ENCODE measurements around the gene ATP2C1.

Gene ATP2C1

DNA sequence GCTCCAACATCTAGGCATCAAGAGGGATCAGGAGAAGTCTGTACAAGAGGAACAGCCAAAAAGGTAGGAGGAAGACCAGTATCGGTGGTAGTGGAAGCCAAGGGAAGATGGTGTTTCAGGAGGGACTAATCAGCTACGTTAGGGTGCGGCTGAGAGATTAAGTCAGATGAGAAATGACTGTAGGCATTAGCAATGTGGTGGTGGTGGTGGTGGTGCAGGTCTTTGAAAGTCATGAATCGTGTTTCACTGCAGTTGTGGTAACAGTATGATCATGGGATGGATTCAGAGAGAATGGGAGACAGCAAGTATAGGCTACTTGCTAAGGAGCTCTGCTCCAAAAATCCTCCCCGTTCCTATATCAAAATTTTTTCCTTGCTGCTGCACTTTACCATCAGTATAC lies 97.2 kb downstream of the ATP2C1 start:
- Mint-ChIP-seq H3K27me3 (no peaks in the 10 kb centered on the region), H3K36me3 (ENCODE audit: insufficient read depth) (peaks cover 20% of the 10 kb centered on the region), H3K4me1 (ENCODE audit: low read depth in 2 of 2) (no peaks in the 10 kb centered on the region), H3K27ac (no peak overlapping the region), H3K9me3 (no peaks in the 10 kb centered on the region), H3K4me3 (no peak overlapping the region)
- no peak for DNase-seq
- no peak for ATAC-seq (replicated peaks)

DNA sequence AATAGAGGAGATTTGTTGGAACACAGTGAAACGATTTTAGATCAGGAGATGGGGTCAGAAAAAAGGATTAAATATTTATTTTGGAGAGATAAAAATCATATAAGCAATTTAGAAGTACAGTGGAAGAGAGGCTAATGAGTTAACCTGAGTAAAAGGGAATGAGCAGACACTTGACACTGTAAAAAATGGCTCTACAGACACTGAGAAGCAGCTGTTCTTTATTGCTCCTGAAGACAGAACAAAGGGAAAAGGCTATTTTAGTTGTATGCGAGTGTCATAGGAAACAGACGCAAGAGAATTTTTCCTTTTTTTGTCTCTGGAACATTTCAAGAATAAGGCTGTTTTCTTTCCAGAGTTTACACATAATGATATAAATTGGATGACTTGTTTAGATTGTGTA lies 98.5 kb downstream of the ATP2C1 start:
- peaks cover 26% of the 10 kb centered on the region for H3K36me3 Mint-ChIP-seq (ENCODE audit: insufficient read depth)
- no peak overlapping the region for H3K4me3 Mint-ChIP-seq
- no peak for DNase-seq
- no peaks in the 10 kb centered on the region for H3K9me3 Mint-ChIP-seq
- H3K4me1 Mint-ChIP-seq (ENCODE audit: low read depth in 2 of 2) = no peaks in the 10 kb centered on the region
- H3K27ac Mint-ChIP-seq = no peak overlapping the region
- H3K27me3 Mint-ChIP-seq = no peaks in the 10 kb centered on the region
- no peak for ATAC-seq (replicated peaks)

GRCh38 chr3:130997289-130997688 lies 103.4 kb downstream of the ATP2C1 start:
- Mint-ChIP-seq H3K27me3 (no peaks in the 10 kb centered on the region), H3K27ac (no peak overlapping the region), H3K36me3 (ENCODE audit: insufficient read depth) (peaks cover 37% of the 10 kb centered on the region), H3K9me3 (no peaks in the 10 kb centered on the region), H3K4me3 (no peak overlapping the region), H3K4me1 (ENCODE audit: low read depth in 2 of 2) (peaks cover 0 to 3% of the 10 kb centered on the region in 2 donors)
- ATAC-seq (replicated peaks) (no peak), DNase-seq (no peak)

DNA sequence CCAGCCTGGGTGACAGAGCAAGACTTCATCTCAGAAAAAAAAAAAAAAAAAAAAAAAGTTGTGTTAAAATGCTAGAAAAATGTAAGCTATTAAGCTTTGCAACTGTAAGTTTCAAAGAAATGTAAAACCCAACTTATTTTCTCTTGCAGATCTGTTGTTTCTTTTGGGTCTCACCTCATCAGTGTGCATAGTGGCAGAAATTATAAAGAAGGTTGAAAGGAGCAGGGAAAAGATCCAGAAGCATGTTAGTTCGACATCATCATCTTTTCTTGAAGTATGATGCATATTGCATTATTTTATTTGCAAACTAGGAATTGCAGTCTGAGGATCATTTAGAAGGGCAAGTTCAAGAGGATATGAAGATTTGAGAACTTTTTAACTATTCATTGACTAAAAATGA lies 107.2 kb downstream of the ATP2C1 start:
- no peaks in the 10 kb centered on the region for H3K27me3 Mint-ChIP-seq
- H3K9me3 Mint-ChIP-seq = no peaks in the 10 kb centered on the region
- DNase-seq = no peak
- H3K4me3 Mint-ChIP-seq = no peak overlapping the region
- ATAC-seq (replicated peaks) = no peak
- H3K27ac Mint-ChIP-seq = peak overlapping the region; percentile 29 to 54
- H3K36me3 Mint-ChIP-seq (ENCODE audit: insufficient read depth) = peaks cover 36% of the 10 kb centered on the region
- peaks cover 6 to 16% of the 10 kb centered on the region in 2 donors for H3K4me1 Mint-ChIP-seq (ENCODE audit: low read depth in 2 of 2)

DNA sequence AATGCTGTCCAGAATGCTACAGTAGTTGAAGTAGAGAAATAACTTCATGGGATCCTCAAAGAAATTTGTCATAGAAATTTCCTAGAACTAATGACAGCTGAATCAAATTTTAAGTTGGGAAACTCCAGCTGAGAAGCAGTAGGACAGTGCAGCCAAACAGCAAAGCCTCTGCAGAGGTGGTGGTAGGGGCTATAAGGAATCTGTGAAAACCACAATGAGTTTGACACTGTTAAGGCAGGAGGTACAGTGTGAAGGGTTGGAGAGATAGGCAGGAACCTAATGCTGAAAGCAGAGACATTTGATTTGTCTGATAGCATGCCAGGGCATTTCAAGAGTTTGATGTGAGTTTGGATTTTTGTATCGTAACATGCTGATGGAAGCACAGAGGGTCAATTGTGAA lies 110.7 kb downstream of the ATP2C1 start:
- Mint-ChIP-seq H3K27ac (peak overlapping the region in 1 of 2 donors; percentile 56), H3K36me3 (ENCODE audit: insufficient read depth) (peaks cover 29% of the 10 kb centered on the region), H3K9me3 (no peaks in the 10 kb centered on the region), H3K4me1 (ENCODE audit: low read depth in 2 of 2) (peaks cover 6 to 16% of the 10 kb centered on the region in 2 donors), H3K4me3 (no peak overlapping the region), H3K27me3 (no peaks in the 10 kb centered on the region)
- DNase-seq (no peak), ATAC-seq (replicated peaks) (peak; percentile 85)

DNA sequence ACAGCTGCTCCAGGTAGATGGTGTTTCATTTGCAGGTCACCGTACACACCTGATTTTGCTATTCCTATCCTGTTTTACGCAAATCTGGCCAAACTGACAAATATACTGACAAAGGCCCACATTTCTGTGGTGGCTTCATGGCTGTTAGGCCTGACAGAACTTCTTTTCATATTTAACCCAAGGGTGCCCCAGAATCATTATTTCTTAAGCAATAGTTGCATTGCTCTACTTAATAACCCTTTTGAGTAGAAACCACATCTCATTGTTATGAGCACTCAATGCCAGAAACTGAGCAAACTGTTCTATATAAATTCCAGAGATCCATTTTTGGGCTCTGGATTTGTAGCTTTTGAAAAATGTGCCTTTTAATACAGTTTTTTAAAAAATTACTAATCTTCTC lies 113.4 kb downstream of the ATP2C1 start:
- no peak for DNase-seq
- ATAC-seq (replicated peaks) = no peak
- H3K27ac Mint-ChIP-seq = no peak overlapping the region
- no peaks in the 10 kb centered on the region for H3K27me3 Mint-ChIP-seq
- no peaks in the 10 kb centered on the region for H3K9me3 Mint-ChIP-seq
- no peak overlapping the region for H3K4me3 Mint-ChIP-seq
- H3K36me3 Mint-ChIP-seq (ENCODE audit: insufficient read depth) = peaks cover 25% of the 10 kb centered on the region
- H3K4me1 Mint-ChIP-seq (ENCODE audit: low read depth in 2 of 2) = peaks cover 6 to 13% of the 10 kb centered on the region in 2 donors

DNA sequence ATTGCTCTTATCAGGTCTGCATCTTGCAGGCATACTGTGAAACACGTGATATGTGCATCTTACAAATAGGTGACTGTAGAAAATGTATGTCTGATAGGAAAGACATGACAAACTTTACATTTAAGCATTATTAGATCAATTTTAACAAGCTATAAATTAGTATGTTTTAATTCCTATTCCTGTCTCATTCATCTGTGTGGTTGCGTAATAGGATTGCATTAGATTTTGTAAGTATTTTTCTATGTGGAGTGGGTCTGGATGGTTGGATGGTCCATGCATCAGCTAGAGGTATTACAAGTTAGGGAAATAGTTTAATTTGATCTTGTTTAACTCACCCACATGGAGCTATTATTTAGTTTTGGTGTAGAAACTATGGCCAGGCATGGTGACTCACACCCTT lies 113.9 kb downstream of the ATP2C1 start:
- no peak for DNase-seq
- H3K4me3 Mint-ChIP-seq = no peak overlapping the region
- H3K4me1 Mint-ChIP-seq (ENCODE audit: low read depth in 2 of 2) = peaks cover 6 to 13% of the 10 kb centered on the region in 2 donors
- ATAC-seq (replicated peaks) = no peak
- no peaks in the 10 kb centered on the region for H3K27me3 Mint-ChIP-seq
- H3K9me3 Mint-ChIP-seq = no peaks in the 10 kb centered on the region
- H3K27ac Mint-ChIP-seq = peak overlapping the region in 1 of 2 donors; percentile 53
- peaks cover 30% of the 10 kb centered on the region for H3K36me3 Mint-ChIP-seq (ENCODE audit: insufficient read depth)

- DNase-seq = no peak
- Mint-ChIP-seq H3K4me1 (ENCODE audit: low read depth in 2 of 2) (peaks cover 7 to 13% of the 10 kb centered on the region in 2 donors), H3K4me3 (no peak overlapping the region), H3K9me3 (no peaks in the 10 kb centered on the region), H3K36me3 (ENCODE audit: insufficient read depth) (peaks cover 35% of the 10 kb centered on the region), H3K27me3 (no peaks in the 10 kb centered on the region), H3K27ac (peak overlapping the region; percentile 25 to 53)
- ATAC-seq (replicated peaks) = no peak
Measured at GRCh38 chr3:131008326-131008725, 114.4 kb downstream of the ATP2C1 start.

- Mint-ChIP-seq H3K9me3 (no peaks in the 10 kb centered on the region), H3K36me3 (ENCODE audit: insufficient read depth) (peaks cover 33% of the 10 kb centered on the region), H3K4me1 (ENCODE audit: low read depth in 2 of 2) (peaks cover 5 to 6% of the 10 kb centered on the region in 2 donors), H3K27me3 (no peaks in the 10 kb centered on the region), H3K4me3 (no peak overlapping the region), H3K27ac (no peak overlapping the region)
- ATAC-seq (replicated peaks) (no peak), DNase-seq (no peak)
Measured at GRCh38 chr3:131009698-131010097, 115.8 kb downstream of the ATP2C1 start.

GRCh38 chr3:131018970-131019369 lies 125.1 kb downstream of the ATP2C1 start:
- peaks cover 29 to 40% of the 10 kb centered on the region in 2 donors for H3K4me1 Mint-ChIP-seq (ENCODE audit: low read depth in 2 of 2)
- no peak overlapping the region for H3K27ac Mint-ChIP-seq
- H3K4me3 Mint-ChIP-seq = no peak overlapping the region
- H3K27me3 Mint-ChIP-seq = no peaks in the 10 kb centered on the region
- H3K9me3 Mint-ChIP-seq = no peaks in the 10 kb centered on the region
- peaks cover 42% of the 10 kb centered on the region for H3K36me3 Mint-ChIP-seq (ENCODE audit: insufficient read depth)
- DNase-seq (no peak), ATAC-seq (replicated peaks) (no peak)

DNA sequence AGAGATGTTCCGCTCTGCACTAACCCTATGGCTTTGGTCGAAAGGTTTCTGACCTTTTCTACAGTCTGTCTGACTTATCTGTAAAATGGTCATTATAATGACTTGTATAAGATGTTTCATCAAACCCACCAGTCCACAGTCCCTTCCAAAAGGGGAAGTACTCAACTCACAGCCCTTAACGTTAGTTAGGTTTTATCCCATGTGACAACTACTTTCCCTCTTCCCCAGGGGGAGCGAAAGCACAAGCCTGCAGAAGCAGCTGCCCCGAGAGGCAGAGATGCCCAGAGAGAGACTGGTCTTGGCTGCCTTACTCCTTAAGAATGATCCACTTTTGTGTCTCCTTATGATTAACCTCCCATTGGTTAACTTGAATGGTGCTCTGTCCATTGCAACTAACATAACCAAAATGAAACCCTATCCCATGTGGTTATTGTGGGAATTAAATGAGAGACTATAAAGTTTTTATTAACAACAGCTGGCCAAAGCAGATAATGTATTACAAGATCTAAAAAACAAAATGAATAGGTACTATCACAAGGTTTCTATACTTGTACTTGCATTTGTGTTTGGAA lies 126.3 kb downstream of the ATP2C1 start:
- peaks cover 40% of the 10 kb centered on the region for H3K36me3 Mint-ChIP-seq (ENCODE audit: insufficient read depth)
- no peaks in the 10 kb centered on the region for H3K9me3 Mint-ChIP-seq
- no peaks in the 10 kb centered on the region for H3K27me3 Mint-ChIP-seq
- peak overlapping the region in 1 of 2 donors; percentile 58 for H3K4me3 Mint-ChIP-seq
- no peak for ATAC-seq (replicated peaks)
- peak overlapping the region; percentile 30 to 62 for H3K27ac Mint-ChIP-seq
- DNase-seq = no peak
- H3K4me1 Mint-ChIP-seq (ENCODE audit: low read depth in 2 of 2) = peaks cover 38 to 48% of the 10 kb centered on the region in 2 donors

- DNase-seq (no peak), ATAC-seq (replicated peaks) (no peak)
- Mint-ChIP-seq H3K27me3 (no peaks in the 10 kb centered on the region), H3K4me3 (peak overlapping the region; percentile 87 to 92), H3K9me3 (no peaks in the 10 kb centered on the region), H3K36me3 (ENCODE audit: insufficient read depth) (peaks cover 28% of the 10 kb centered on the region), H3K4me1 (ENCODE audit: low read depth in 2 of 2) (peaks cover 37 to 48% of the 10 kb centered on the region in 2 donors), H3K27ac (peak overlapping the region; percentile 97 to 99)
Measured at GRCh38 chr3:131025539-131025938, 131.7 kb downstream of the ATP2C1 start.

DNA sequence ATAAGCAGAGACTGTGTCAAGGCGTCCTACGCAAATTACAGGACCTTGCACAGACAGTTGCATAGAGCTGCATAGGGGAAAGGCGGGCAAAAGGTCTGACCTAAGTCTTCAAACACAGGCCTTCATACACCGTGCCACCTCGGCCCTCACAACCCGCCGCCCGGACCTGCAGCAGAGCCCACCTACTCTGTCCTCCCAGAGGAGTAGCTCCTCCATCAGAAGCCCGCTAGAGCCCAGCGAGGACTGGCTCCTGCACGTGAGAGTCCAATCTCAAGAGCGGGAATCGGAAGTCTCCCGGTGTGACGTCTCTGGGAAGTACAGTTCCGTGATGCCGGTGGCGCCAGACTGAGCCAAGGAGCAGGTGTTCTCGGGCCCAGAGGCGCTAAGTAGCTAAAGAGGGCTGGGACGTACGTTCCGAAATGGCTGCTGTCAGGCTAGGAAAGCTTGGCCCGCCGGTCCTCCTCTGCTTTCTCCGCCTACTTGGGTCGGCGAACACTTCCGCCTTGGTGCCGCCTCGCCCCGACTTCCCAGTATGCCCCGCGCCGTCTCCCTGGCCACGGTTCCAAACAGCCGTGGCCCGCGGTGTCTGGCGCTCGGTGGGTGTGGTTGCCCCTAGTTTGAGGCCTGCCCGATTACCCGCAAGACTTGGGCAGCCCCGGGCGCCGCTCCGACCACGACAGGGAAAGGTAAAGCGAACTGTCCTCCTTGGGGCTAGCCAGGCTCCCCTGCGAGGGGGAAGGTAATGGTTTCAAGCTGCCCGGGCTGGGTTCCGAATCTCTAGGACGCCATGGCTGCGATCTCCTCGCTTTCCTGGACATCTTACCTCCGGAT lies 132.7 kb downstream of the ATP2C1 start, which contains the start of the genes ASTE1 and NEK11:
Gene ASTE1, minus strand, starts transcription at position 505 of the 831 bp plus-strand sequence. CDS start 1,519 bp downstream, outside the sequence.
Gene NEK11, plus strand, starts transcription at position 557 of the 831 bp plus-strand sequence. CDS start 2,832 bp downstream, outside the sequence.
- Mint-ChIP-seq H3K9me3 (no peaks in the 10 kb centered on the region), H3K27me3 (no peaks in the 10 kb centered on the region), H3K4me1 (ENCODE audit: low read depth in 2 of 2) (peaks cover 29 to 40% of the 10 kb centered on the region in 2 donors), H3K4me3 (peak within 1 kb of the TSS; percentile 87 to 92), H3K27ac (peak within 1 kb of the TSS; percentile 97 to 99), H3K36me3 (ENCODE audit: insufficient read depth) (peaks cover 24% of the 10 kb centered on the region)
- DNase-seq (peak; percentile 93 to 95 (median 94)), ATAC-seq (replicated peaks) (peak; percentile 95)

GRCh38 chr3:131028844-131029243 lies 135.0 kb downstream of the ATP2C1 start:
- H3K9me3 Mint-ChIP-seq = no peaks in the 10 kb centered on the region
- no peaks in the 10 kb centered on the region for H3K27me3 Mint-ChIP-seq
- peak overlapping the region; percentile 35 to 80 for H3K27ac Mint-ChIP-seq
- H3K36me3 Mint-ChIP-seq (ENCODE audit: insufficient read depth) = peaks cover 19% of the 10 kb centered on the region
- no peak overlapping the region for H3K4me3 Mint-ChIP-seq
- DNase-seq = no peak
- H3K4me1 Mint-ChIP-seq (ENCODE audit: low read depth in 2 of 2) = peaks cover 21 to 29% of the 10 kb centered on the region in 2 donors
- ATAC-seq (replicated peaks) = no peak

All from effector memory CD8-positive, alpha-beta T cell (primary cell).